Measurements from ENCODE around the gene RGS6. TPM values are rescaled to one million over a fixed set of nuclear protein-coding genes. Genes with fewer than 3 reads are reported as not detected.
A peak's percentile ranks its signal among the peaks of the same experiment; 100 is the strongest.

Gene RGS6
- total RNA-seq, 4 donors from 2014 or later: 0.83 to 2.4 (median 1.5) TPM

DNA sequence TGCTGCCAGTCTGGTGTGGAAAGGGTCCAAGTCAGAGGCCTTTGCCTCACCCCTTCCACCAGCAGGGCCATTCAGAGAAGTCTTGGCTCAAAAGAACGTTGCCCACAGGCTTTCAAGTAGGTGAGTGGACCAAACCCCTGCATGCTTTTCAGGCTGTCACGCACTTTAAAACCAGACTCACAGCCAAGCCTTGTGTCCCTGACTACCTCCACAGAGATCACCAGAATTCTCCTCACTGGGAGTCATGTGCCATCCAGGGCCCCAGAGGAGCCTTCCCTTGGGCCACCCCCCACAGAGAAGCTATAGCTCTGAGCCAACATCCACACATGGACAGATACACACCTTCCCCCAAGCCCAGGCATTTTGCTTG is 678.6 kb downstream of the RGS6 start:
- intact Hi-C loops (cut with DNase I): no loop called here
- Histone ChIP-seq H3K27me3 (no peaks in the 10 kb centered on the region), H3K36me3 (no peaks in the 10 kb centered on the region), H3K9me3 (no peaks in the 10 kb centered on the region), H3K27ac (replicated peaks in 1 of 4) (no peak overlapping the region), H3K4me1 (peaks cover 12 to 32% (median 22%) of the 10 kb centered on the region in 4 donors), H3K4me3 (no peak overlapping the region)
- peak; percentile 87 for DNase-seq (ENCODE audit: extremely low spot score)
- TF ChIP-seq, protein P1, sequence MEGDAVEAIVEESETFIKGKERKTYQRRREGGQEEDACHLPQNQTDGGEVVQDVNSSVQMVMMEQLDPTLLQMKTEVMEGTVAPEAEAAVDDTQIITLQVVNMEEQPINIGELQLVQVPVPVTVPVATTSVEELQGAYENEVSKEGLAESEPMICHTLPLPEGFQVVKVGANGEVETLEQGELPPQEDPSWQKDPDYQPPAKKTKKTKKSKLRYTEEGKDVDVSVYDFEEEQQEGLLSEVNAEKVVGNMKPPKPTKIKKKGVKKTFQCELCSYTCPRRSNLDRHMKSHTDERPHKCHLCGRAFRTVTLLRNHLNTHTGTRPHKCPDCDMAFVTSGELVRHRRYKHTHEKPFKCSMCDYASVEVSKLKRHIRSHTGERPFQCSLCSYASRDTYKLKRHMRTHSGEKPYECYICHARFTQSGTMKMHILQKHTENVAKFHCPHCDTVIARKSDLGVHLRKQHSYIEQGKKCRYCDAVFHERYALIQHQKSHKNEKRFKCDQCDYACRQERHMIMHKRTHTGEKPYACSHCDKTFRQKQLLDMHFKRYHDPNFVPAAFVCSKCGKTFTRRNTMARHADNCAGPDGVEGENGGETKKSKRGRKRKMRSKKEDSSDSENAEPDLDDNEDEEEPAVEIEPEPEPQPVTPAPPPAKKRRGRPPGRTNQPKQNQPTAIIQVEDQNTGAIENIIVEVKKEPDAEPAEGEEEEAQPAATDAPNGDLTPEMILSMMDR (IDR thresholded peaks at IDR 0.05): no peak
- TF ChIP-seq EP300 (IDR thresholded peaks at IDR 0.05) (no peak), POLR2A (IDR thresholded peaks at IDR 0.05; ENCODE audit: low read depth) (no peak), POLR2AphosphoS5 (IDR thresholded peaks at IDR 0.05) (no peak)
- WGBS: 94% methylated on average over 2 of the region's 2 CpGs

DNA sequence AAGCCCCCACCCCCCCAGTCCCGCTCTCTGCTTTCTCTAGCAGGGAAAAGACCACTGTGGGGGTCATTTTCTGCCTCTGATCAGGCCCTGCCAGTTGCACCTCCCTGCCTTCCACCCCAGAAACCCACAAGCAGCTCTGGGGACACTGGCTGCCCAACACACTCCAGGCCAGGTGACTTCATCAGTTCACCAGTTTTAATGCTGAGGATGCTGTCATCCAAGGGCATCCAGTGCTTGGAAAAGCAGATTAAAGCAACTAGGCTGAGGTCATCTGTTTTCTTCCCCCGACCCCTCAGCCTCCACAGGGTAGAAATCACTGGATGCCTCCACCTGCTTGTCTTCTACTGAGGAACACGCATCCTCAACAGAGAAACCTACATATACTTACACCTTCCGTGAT is 679.3 kb downstream of the RGS6 start:
- Histone ChIP-seq H3K9me3 (no peaks in the 10 kb centered on the region), H3K27ac (replicated peaks in 1 of 4) (no peak overlapping the region), H3K4me3 (no peak overlapping the region), H3K27me3 (no peaks in the 10 kb centered on the region), H3K36me3 (no peaks in the 10 kb centered on the region), H3K4me1 (peaks cover 19 to 39% (median 27%) of the 10 kb centered on the region in 4 donors)
- peak; percentile 78 for DNase-seq (ENCODE audit: extremely low spot score)
- WGBS: 96% methylated on average over 4 of the region's 4 CpGs
- intact Hi-C loops (cut with DNase I): no loop called here
- TF ChIP-seq POLR2AphosphoS5 (IDR thresholded peaks at IDR 0.05) (no peak), EP300 (IDR thresholded peaks at IDR 0.05) (no peak), POLR2A (IDR thresholded peaks at IDR 0.05; ENCODE audit: low read depth) (no peak)
- TF ChIP-seq, protein P1 (IDR thresholded peaks at IDR 0.05): no peak

DNA sequence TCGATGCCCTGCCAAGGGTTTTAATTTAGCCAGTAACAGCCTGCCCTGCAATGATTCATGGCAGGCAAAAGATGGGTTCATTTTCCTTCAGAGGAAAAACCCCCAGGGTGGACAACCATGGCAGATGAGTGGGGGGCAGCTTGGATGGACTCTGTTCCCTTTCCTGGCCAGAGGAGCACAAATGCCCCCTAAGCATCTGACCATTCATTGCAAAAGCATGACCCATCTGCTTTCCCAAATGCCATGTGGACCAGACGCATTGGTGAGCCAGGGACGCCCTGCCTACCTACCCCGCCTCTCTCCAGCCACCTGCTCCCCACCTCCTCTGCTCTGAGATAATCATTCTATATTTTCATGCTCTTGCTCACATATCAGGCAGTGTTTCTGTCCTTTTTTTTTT is 679.8 kb downstream of the RGS6 start:
- no peaks in the 10 kb centered on the region for H3K9me3 ChIP-seq
- TF ChIP-seq, protein P1 (IDR thresholded peaks at IDR 0.05): no peak
- no peak for TF ChIP-seq POLR2A (IDR thresholded peaks at IDR 0.05; ENCODE audit: low read depth)
- TF ChIP-seq POLR2AphosphoS5 (IDR thresholded peaks at IDR 0.05): no peak
- TF ChIP-seq EP300 (IDR thresholded peaks at IDR 0.05): no peak
- no peak overlapping the region for H3K27ac ChIP-seq (replicated peaks in 1 of 4)
- H3K27me3 ChIP-seq: no peaks in the 10 kb centered on the region
- WGBS: 88% methylated on average over 4 of the region's 4 CpGs
- DNase-seq (ENCODE audit: extremely low spot score): peak; percentile 66
- intact Hi-C loops (cut with DNase I): no loop called here
- peaks cover 24 to 44% (median 29%) of the 10 kb centered on the region in 4 donors for H3K4me1 ChIP-seq
- no peaks in the 10 kb centered on the region for H3K36me3 ChIP-seq
- H3K4me3 ChIP-seq: no peak overlapping the region

DNA sequence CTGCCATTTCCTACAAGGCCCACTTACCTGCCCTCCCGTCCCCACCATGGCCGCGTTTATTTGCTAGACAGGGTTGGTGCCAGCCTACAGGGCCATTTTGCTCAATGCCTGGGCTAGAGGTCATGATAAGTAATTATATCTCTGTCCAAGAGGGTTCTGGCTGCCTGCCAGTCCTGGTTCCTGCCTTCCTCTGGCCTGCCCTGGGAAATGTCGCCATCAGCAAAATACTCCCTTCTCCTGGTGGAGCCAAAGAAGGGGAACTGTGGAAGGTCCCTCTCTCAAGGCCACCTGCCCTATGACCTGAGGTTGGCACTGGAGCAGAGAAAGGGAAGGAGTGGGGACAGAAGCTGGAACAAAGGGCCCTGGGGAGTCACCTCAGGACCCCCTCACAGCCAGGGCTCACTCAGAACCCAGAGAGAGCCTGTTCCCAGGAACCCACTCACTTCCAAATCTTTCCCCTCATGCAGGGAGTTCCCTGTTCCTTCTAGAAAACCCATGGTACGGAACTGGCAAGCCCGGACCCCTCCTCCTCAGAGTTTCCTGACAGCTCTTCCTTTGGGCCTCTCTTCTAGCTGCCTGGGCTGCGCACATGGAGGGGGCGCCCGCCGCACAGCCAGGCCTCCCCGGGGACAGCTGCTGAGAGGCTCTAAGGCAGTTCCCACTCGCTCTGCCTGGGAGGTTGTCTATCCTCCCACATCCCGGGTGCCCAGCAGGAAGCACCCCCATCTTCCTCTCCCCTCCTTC is 681.2 kb downstream of the RGS6 start:
- H3K36me3 ChIP-seq: no peaks in the 10 kb centered on the region
- H3K4me3 ChIP-seq: no peak overlapping the region
- DNase-seq (ENCODE audit: extremely low spot score): peak; percentile 89
- intact Hi-C loops (cut with DNase I): no loop called here
- TF ChIP-seq, protein P1 (IDR thresholded peaks at IDR 0.05): no peak
- no peak for TF ChIP-seq EP300 (IDR thresholded peaks at IDR 0.05)
- WGBS: 69% methylated on average over 13 of the region's 13 CpGs
- H3K9me3 ChIP-seq: no peaks in the 10 kb centered on the region
- no peaks in the 10 kb centered on the region for H3K27me3 ChIP-seq
- no peak overlapping the region for H3K27ac ChIP-seq (replicated peaks in 1 of 4)
- peaks cover 30 to 58% (median 40%) of the 10 kb centered on the region in 4 donors for H3K4me1 ChIP-seq

DNA sequence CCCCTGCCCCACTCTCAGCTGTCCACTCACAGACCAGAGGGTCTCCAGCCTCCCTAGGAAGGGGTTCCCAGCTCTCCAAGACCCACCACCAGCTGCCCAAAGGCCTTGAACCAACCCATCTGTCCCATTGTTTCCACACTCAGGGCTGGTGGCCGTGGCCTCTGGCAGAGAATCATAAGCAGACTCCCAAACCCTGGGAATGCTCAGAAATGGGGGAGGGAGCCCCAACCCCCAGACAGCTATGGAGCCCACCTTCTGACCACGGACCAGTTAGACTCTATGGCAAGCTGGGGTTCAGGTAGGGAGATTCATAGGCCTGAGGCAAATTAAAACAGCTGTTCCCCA is 681.7 kb downstream of the RGS6 start:
- Histone ChIP-seq H3K27me3 (no peaks in the 10 kb centered on the region), H3K4me3 (no peak overlapping the region), H3K9me3 (no peaks in the 10 kb centered on the region), H3K27ac (replicated peaks in 1 of 4) (no peak overlapping the region), H3K4me1 (peaks cover 33 to 60% (median 41%) of the 10 kb centered on the region in 4 donors), H3K36me3 (no peaks in the 10 kb centered on the region)
- DNase-seq (ENCODE audit: extremely low spot score): peak; percentile 62
- intact Hi-C loops (cut with DNase I): no loop called here
- 94% methylated on average over 2 of the region's 2 CpGs for WGBS
- TF ChIP-seq POLR2A (IDR thresholded peaks at IDR 0.05; ENCODE audit: low read depth) (no peak), EP300 (IDR thresholded peaks at IDR 0.05) (no peak), POLR2AphosphoS5 (IDR thresholded peaks at IDR 0.05) (no peak)
- TF ChIP-seq, protein P1 (IDR thresholded peaks at IDR 0.05): no peak
